Hepatocyte (in vitro differentiated cells): ENCODE data around the gene TCL1B. TPM values are rescaled to one million over a fixed set of nuclear protein-coding genes. Genes with fewer than 3 reads are reported as not detected.

Source experiments
- DNase-seq: peaks from one replicate; pipeline ENCODE4 v3.0.0-alpha.2; 2016; ENCODE audit warnings: low spot score
- H2AFZ ChIP-seq: fragments of 200-600 bp; sonication (generic); 2 replicates; pipeline ENCODE4 v1.6.0; 2016; ENCODE audit warnings: antibody characterized with exemption, mild to moderate bottlenecking
- H3K27ac ChIP-seq: fragments of 200-600 bp; sonication (generic); 2 replicates; pipeline ENCODE4 v1.5.1; 2016; ENCODE audit warnings: mild to moderate bottlenecking
- H3K27me3 ChIP-seq: fragments of 200-600 bp; sonication (generic); 2 replicates; pipeline ENCODE4 v1.6.1; 2016
- H3K36me3 ChIP-seq: fragments of 200-600 bp; sonication (generic); replicated peaks from 2 replicates; pipeline ENCODE4 v1.5.1; 2016; ENCODE audit warnings: low read depth; ENCODE audit not compliant: insufficient read depth
- H3K4me1 ChIP-seq: fragments of 200-600 bp; sonication (generic); 2 replicates; pipeline ENCODE4 v1.5.1; 2016; ENCODE audit warnings: mild to moderate bottlenecking, moderate library complexity; ENCODE audit not compliant: insufficient read depth
- H3K4me2 ChIP-seq: fragments of 200-600 bp; sonication (generic); 2 replicates; pipeline ENCODE4 v1.6.0; 2016
- H3K4me3 ChIP-seq: fragments of 200-600 bp; sonication (generic); 2 replicates; pipeline ENCODE4 v1.5.1; 2016; ENCODE audit warnings: mild to moderate bottlenecking
- H3K79me2 ChIP-seq: fragments of 200-600 bp; sonication (generic); 2 replicates; pipeline ENCODE4 v1.6.0; 2017; ENCODE audit warnings: mild to moderate bottlenecking
- H3K9me2 ChIP-seq: fragments of 200-600 bp; sonication (generic); replicated peaks from 2 replicates; pipeline ENCODE4 v1.6.0; 2017; ENCODE audit warnings: mild to moderate bottlenecking; ENCODE audit not compliant: insufficient read depth
- H3K9me3 ChIP-seq: fragments of 200-600 bp; sonication (generic); 2 replicates; pipeline ENCODE4 v1.5.1; 2016; ENCODE audit warnings: low read depth, mild to moderate bottlenecking
- H4K20me1 ChIP-seq: fragments of 200-600 bp; sonication (generic); 2 replicates; pipeline ENCODE4 v1.6.0; 2016; ENCODE audit warnings: mild to moderate bottlenecking; ENCODE audit not compliant: insufficient read depth, poor library complexity, severe bottlenecking
- CTCF ChIP-seq: fragments of 200-600 bp; sonication (generic); IDR thresholded peaks from 2 replicates; pipeline ENCODE4 v1.5.1; 2016; ENCODE audit warnings: antibody characterized with exemption, mild to moderate bottlenecking; ENCODE audit not compliant: poor library complexity
- EZH2 ChIP-seq: fragments of 200-600 bp; sonication (generic); IDR thresholded peaks from 2 replicates; pipeline ENCODE4 v1.6.1; 2016; ENCODE audit warnings: antibody characterized with exemption, mild to moderate bottlenecking, borderline replicate concordance
- EZH2phosphoT487 ChIP-seq: fragments of 200-600 bp; sonication (generic); IDR thresholded peaks from one replicate; pipeline ENCODE4 v1.6.1; 2018; ENCODE audit warnings: antibody characterized with exemption, mild to moderate bottlenecking, low read depth, moderate library complexity; ENCODE audit not compliant: unreplicated experiment, severe bottlenecking
- WGBS: methylation state at CpG from one replicate; pipeline ENCODE4 v1.1.6; 2016; ENCODE audit warnings: low lambda C conversion rate; ENCODE audit errors: missing lambda C conversion rate; 5-methylcytosine and 5-hydroxymethylcytosine counted together
- polyA plus RNA-seq: library from polyadenylated mRNA; unstranded; fragments of >200 nt; fragmentation: Nextera tagmentation; extraction: Ambion mirVana; gene quantifications from 2 replicates; pipeline ENCODE4 v1.2.1, GENCODE V29; 2016
- total RNA-seq: library from RNA; depleted of rRNA; stranded (reverse); fragments of >200 nt; gene quantifications from 2 replicates; pipeline ENCODE4 v1.2.3, GENCODE V29; 2014

Gene TCL1B
- total and polyA plus RNA-seq, 2 experiments from 2014 or later: 0.50 TPM; not detected in 1

- Histone ChIP-seq H2AFZ (no peak overlapping the region), H3K27ac (no peak overlapping the region), H3K4me1 (no peaks in the 10 kb centered on the region), H3K36me3 (no peaks in the 10 kb centered on the region), H3K79me2 (no peaks in the 10 kb centered on the region), H3K4me2 (no peak overlapping the region), H3K4me3 (no peak overlapping the region), H3K27me3 (peaks cover 7% of the 10 kb centered on the region), H4K20me1 (no peaks in the 10 kb centered on the region), H3K9me3 (no peaks in the 10 kb centered on the region), H3K9me2 (no peaks in the 10 kb centered on the region)
- DNase-seq: no peak
- no peak for TF ChIP-seq EZH2phosphoT487
- no peak for TF ChIP-seq CTCF
- no peak for TF ChIP-seq EZH2
- WGBS: 95% methylated on average over 9 of the region's 9 CpGs
Measured at GRCh38 chr14:95712398-95712797, 26.2 kb downstream of the TCL1B start.

GRCh38 chr14:95713596-95714371, 27.6 kb downstream of the TCL1B start, which contains the start of gene TCL1A:
Gene TCL1A (minus strand): TSS chr14:95714125. CDS start chr14:95714066, 59 bp downstream.
- H3K4me2 ChIP-seq: no peak within 1 kb of the TSS

GRCh38 chr14:95722525-95723190, 36.4 kb downstream of the TCL1B start:
- WGBS: 79% methylated on average over 1 of the region's 1 CpG
- no peak overlapping the region for H3K4me2 ChIP-seq
- H3K27me3 ChIP-seq: no peaks in the 10 kb centered on the region
- H3K4me3 ChIP-seq: no peak overlapping the region
- H3K9me2 ChIP-seq: no peaks in the 10 kb centered on the region
- no peak overlapping the region for H3K27ac ChIP-seq
- H2AFZ ChIP-seq: no peak overlapping the region
- H3K36me3 ChIP-seq: no peaks in the 10 kb centered on the region
- no peaks in the 10 kb centered on the region for H4K20me1 ChIP-seq
- no peaks in the 10 kb centered on the region for H3K4me1 ChIP-seq
- TF ChIP-seq EZH2phosphoT487 (no peak), CTCF (no peak), EZH2 (no peak)
- H3K79me2 ChIP-seq: no peaks in the 10 kb centered on the region
- no peaks in the 10 kb centered on the region for H3K9me3 ChIP-seq
- no peak for DNase-seq

More at GRCh38 chr14:95713596-95714371, 27.6 kb downstream of the TCL1B start, which contains the start of gene TCL1A:
- no peak within 1 kb of the TSS for H2AFZ ChIP-seq
- H3K79me2 ChIP-seq: no peaks in the 10 kb centered on the region
- no peak for DNase-seq
- WGBS: 93% methylated on average over 24 of the region's 47 CpGs
- TF ChIP-seq CTCF (no peak), EZH2phosphoT487 (no peak), EZH2 (no peak)
- no peaks in the 10 kb centered on the region for H3K36me3 ChIP-seq
- H3K4me1 ChIP-seq: no peaks in the 10 kb centered on the region
- no peak within 1 kb of the TSS for H3K27ac ChIP-seq
- no peaks in the 10 kb centered on the region for H4K20me1 ChIP-seq
- H3K9me2 ChIP-seq: no peaks in the 10 kb centered on the region
- no peaks in the 10 kb centered on the region for H3K9me3 ChIP-seq
- H3K4me3 ChIP-seq: no peak within 1 kb of the TSS
- peaks cover 6% of the 10 kb centered on the region for H3K27me3 ChIP-seq
